ENCODE results near the gene GJB5.

- TF ChIP-seq EZH2 (IDR thresholded peaks at IDR 0.05; ENCODE audit: borderline replicate concordance, low read length) (no peak), CTCF (IDR thresholded peaks at IDR 0.05; ENCODE audit: low read length) (no peak)
Measured at GRCh38 chr1:34780528-34780927, 25.7 kb downstream of the GJB5 start.

Data from OCI-LY1 (cell line).